ENCODE measurements around the gene OR2H1. TPM values are rescaled to one million over a fixed set of nuclear protein-coding genes. Genes with fewer than 3 reads are reported as not detected.

OR2H1 gene
- total RNA-seq, 1 donor from 2014 or later: not detected

DNA sequence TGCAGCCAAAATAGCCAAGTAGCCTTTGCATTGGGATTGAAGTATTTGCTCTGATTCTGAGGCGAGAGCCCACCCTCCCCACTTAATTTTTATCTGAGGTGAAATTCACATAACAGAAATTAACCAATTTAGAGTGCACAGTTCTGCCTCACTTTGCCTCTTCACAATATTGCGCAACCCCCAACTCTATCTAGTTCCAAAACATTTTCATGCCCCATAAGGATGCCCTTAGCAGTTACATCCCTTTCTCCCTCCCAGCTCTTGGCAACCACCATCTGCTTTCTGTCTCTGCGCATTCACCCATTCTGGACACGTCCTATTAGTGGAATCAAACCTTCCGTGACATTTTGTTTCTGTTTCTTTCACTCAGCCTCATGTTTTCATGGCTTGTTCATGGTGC, 21.8 kb downstream of the OR2H1 start:
- no peak for DNase-seq (ENCODE audit: low spot score)
- intact Hi-C loops (cut with DNase I): no loop called here

DNA sequence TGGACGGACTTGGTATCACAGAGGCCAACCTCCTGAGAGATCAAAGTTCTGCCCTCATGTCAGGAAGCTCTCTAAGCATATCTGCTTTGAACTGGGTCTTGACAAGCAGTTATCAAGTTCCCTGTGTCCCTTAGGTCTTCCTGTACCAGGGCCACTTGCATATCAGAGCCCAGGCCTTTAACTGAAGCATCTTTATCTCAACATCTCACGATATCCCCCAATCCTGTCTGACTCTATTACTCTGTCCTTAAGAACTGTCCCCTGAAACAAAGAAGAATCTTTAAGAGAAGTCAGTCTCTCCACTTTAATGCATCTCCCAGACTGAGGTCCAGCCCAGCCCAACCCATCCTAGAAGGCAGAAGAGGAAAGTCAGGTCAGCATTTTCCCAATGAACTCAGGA, 22.6 kb downstream of the OR2H1 start:
- intact Hi-C loops (cut with DNase I): no loop called here
- DNase-seq (ENCODE audit: low spot score): no peak

DNA sequence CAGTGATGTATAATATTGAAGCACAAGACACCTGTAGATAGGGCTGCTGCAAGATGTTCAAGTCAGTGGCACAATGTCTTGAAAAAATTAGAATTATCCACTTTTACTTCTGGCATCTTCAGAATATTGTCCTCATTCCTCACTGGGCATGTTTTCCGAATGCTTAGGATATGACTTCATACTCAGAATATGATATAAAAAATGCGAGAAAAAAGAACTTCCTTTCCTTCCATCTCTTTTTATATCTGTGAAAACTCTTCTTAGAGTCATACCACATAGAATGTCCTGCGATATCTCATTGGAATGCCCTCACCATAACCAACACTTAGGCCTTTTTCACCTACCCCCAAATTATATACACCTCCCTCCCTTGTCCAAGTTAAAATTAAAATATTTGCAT, 26.2 kb downstream of the OR2H1 start:
- intact Hi-C loops (cut with DNase I): no loop called here
- no peak for DNase-seq (ENCODE audit: low spot score)

DNA sequence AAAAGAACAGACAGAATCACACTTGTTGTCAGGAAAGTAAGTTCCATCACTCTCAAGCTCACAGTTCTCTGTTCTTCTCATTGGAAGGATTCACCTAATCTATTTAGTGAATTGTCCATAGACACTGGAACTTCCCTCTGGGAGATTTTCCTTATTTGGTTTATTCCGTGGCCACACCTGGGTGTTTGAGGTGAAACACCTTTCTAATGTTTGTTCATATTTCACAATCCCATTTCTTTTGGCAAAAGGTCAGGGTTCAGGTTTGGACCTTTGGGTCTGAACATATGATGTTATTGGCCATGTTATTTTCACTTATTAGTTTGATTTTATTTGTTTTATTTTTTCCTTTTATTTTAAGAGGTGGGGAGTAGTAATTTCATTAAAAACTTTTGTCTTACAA, 26.8 kb downstream of the OR2H1 start:
- no peak for DNase-seq (ENCODE audit: low spot score)
- intact Hi-C loops (cut with DNase I): no loop called here

DNA sequence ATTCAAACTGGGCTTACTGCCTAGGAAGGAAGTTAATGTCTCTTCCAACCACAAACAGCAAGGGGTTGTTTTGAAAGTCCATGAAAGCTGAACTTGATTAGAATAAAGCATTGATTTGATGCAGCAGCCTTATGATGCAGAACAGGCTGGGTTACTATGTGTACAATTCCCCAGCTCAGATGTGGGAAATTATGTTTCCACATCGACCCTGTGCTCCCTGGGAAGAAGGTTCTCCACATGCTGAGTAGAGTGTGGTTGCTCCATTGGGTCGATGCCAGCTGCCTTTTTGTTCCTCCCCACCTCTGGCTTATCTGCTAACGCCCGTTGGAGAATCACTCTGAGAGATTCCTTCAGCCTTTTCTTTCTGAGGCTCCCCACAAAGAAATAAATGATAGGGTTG, 29.6 kb downstream of the OR2H1 start:
- intact Hi-C loops (cut with DNase I): no loop called here
- DNase-seq (ENCODE audit: low spot score): no peak

DNA sequence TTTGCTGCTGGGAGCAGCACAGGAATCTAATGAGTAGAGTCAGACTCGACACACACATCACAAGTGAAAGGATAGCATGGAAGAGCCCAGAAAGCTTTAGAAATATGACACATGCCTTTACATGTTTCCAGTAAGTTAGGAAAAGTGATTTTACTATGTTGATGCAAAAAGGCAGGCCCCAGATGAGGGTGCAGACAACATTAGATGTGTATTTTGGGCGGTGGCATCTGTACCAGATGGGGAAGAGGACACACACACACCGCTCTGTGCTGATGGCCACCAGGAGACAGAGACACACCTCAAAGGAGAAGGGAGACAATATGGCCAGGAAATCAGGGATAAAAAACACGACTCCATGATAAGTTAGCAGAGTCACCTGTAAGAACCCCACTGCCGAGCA, 30.2 kb downstream of the OR2H1 start:
- DNase-seq (ENCODE audit: low spot score): no peak
- intact Hi-C loops (cut with DNase I): no loop called here

DNA sequence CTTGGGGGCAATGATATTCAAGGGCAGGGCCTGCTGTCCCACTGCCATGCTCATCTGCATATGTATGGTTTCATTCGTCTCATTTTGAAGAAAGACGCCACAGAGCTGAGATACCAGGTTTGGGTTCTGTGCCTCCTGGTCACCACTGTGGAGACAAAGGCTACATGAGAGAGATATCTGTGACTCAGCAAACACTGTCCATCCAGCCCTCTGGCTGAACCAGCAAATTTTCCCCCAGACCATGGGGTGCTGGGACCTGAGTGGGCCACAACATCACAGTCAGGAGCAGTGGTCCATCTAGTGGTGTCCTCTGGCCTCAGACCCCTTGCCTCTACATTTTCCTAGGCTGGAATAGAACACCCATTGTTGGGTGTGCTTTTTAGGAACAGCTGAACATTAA, 30.7 kb downstream of the OR2H1 start, which contains the start of gene MAS1L:
TSS of gene MAS1L (minus strand) at position 297 of the 400 bp plus-strand sequence. CDS start at position 243, 54 bp downstream.
- intact Hi-C loops (cut with DNase I): no loop called here
- no peak for DNase-seq (ENCODE audit: low spot score)

DNA sequence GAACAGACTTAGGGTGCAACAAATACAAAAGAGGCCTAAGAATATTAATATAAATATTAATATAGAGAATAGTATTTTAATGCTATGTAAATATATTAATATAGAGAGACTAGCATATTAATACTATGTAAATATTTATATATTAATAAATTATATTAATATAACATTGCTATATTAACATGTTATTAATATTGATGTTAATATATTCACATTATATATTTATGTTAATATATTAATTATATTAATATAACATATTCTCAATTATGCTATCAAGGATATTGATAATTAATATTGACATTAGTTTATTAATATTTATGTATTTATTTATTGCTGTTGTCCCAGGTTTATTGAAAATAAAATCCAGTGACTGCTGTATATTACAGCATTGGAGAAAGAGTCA, 31.9 kb downstream of the OR2H1 start:
- intact Hi-C loops (cut with DNase I): no loop called here
- no peak for DNase-seq (ENCODE audit: low spot score)

DNA sequence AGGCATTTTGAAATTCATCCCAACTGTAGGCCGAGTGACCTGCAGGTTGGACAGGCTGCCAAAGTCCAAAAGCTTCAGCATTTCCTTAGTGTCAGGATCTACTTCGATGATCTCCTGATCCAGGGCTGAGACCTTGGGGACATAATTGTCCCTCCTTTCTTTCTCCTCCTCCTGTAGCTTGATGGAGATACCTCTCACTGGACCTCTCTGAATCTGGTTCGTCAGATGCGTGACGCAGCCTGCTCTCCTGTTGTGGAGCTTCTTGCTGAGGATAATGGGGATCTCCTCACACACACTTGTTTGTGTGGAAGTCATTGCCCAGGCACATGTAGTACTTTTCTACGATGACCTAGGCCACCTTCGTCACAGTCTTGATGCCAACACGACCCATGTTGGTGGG, 32.3 kb downstream of the OR2H1 start:
- intact Hi-C loops (cut with DNase I): no loop called here
- DNase-seq (ENCODE audit: low spot score): no peak

DNA sequence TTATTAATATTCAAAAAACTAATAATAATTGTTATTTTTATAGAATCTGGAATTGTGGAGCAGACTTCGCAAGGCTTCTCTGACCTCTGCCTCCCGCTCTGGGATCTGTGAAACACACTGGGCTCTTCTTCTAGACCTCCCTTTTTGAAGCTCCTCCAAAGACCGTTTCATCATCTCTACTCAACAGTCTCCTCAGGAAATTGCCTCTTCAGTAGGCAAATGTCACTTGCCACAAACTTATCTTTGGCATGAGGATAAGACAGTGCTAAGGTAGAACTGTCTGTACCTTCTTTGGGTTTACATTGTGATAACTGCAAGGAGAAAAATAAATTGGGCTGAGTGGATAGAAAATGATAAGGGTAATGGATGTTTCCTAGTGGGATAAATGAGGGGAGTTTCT, 33.1 kb downstream of the OR2H1 start:
- intact Hi-C loops (cut with DNase I): no loop called here
- no peak for DNase-seq (ENCODE audit: low spot score)

DNA sequence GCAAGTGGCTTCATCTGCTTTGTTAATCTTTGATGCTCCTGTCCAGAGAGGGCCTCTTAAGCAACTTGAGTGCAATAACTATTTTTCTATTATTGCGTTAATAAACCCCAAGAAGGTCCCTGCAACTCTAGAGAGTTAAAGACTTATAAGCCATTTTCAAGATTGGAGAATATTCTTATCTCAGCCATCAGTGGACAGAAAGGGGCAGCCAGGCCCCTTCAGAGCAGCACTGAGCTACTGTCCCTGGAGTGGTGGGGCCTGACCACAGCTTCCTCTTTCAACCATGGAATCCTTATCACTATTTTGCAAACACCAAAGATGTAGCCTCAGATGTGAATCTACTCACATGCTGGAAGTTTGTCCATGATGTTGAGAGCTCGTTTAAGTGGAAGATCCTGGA, 33.6 kb downstream of the OR2H1 start:
- DNase-seq (ENCODE audit: low spot score): no peak
- intact Hi-C loops (cut with DNase I): no loop called here

DNA sequence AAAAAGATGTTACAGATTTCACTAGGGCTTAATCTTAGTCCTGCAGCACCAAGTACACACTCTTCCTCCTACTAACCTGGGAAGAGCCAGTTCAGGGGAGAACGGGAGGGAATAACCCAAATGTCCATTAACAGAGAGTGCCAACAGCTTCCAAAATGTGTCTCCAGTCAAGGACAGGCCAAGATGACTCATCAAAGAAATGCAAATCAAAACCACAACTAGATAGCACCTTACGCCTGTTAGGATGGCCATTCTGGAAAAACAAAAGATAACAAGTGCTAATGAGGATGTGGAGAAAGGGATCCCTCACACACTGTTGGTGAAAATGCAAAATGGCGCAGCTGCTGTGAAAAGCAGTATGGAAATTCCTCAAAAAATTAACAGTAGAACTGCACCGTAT, 34.6 kb downstream of the OR2H1 start:
- DNase-seq (ENCODE audit: low spot score): no peak
- intact Hi-C loops (cut with DNase I): no loop called here

DNA sequence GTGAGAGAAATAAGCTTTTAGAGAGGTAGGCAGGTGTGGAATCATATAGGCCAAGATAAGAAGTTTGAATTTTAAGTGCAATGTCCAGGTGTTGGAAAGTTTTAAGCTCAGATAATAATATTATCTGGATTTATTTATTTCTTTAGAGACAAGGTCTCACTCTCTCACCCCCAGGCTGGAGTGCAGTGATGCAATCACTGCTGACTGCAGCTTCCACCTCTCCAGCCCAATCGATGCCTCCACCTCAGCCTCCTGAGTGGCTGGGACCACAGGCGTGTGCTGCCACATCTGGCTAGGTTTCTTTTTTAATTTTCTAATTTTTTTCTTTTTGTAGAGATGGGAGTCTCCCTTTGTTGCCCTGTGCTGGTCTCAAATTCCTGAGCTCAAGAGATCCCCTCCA, 36.3 kb downstream of the OR2H1 start:
- intact Hi-C loops (cut with DNase I): no loop called here
- no peak for DNase-seq (ENCODE audit: low spot score)

DNA sequence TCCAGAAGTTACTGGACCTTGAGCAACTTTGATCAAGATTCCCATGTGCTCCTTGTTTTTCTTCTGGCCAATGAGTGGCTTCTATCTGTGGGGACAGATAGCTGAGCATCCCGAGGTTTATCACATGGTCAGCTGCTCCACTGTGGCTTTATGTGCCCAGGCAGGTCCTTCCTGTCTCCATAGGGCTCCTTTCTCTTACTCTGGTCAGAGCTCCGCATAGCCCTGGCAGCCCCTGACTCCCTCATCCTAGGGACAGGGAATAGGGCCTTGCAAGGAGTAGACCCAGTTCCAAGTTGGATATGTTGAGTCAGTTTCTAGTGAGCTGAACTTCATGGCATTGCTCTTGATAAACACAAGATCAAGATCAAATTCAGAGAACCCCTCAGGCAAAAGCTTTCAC, 37.2 kb downstream of the OR2H1 start:
- intact Hi-C loops (cut with DNase I): no loop called here

DNA sequence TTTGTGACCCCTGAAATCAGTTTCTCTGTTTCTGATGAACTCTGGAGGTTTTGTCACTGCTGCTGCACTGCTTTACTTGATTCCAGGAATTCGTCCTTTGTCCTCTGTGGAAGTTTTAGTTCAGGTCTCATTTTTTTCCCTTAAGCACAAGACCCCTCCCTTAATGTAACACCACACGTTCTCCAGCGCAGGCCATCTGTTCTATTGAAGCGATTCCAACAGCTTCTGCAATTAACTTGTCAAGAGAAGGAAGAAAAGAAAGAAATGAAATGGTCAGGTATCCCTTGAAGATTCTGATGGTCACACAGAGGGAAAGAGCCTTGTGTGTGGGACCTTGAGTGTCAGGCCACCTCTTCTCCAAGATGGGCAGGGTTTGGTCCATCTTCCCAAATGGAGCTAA, 38.6 kb downstream of the OR2H1 start:
- DNase-seq (ENCODE audit: low spot score): no peak
- intact Hi-C loops (cut with DNase I): no loop called here

More for the DNA sequence above, 37.2 kb downstream of the OR2H1 start:
- no peak for DNase-seq (ENCODE audit: low spot score)

DNA sequence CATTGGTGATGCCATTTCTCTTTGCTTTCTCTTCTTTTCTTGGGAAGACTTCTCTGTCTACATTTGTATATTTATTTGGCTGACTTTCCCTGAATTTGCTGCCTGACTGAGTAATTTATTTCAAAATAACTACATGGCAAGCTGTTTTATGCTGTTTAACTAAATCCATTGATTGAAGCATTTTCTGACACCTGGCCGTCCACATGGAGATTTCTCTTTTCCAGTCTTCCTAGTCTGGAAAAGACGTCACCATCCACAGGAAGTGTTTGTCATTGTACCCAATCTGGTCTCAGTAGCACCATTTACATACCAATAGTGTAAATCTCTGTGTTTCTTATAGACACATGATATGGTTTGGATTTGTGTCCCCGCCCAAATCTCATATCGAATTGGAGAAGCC, 40.0 kb downstream of the OR2H1 start:
- no peak for DNase-seq (ENCODE audit: low spot score)
- intact Hi-C loops (cut with DNase I): no loop called here

DNA sequence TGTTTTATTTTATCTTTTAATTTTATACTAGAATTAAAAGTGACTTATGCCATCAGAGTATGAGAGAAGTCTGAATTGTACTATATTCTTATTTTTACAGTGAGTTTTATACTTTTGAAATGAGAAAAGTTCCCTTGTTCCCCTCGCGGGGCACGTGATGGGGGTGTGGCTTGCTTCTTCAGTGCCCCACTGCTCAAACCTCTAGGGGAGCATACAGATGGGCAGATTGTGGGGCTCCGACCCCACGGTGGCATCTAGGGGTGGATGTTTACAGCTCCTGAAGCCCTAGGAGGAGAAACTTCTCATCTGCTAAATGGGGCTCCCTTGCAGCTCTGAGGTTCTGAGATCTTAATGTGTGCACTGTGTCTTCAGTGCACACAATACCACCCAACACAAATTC, 42.7 kb downstream of the OR2H1 start:
- intact Hi-C loops (cut with DNase I): no loop called here
- no peak for DNase-seq (ENCODE audit: low spot score)

DNA sequence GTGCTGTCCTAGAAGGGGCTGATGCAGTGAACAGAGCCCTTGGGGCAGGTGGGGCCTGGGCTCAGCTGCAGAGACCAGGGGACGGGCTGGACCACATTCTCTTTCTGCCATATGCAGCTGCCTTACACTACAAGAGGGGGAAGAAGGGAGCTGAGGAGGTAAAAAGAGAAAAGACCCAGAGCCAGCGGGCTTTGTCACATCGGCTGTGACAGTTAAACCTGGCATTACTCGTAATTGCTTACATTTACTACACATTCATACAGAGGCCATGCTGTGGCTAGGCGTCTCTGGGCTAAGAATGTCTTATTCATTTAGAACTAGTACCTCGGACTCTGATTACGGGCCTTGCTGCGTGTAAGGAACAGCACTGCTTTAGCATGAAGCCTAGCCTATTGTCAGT, 43.6 kb downstream of the OR2H1 start:
- intact Hi-C loops (cut with DNase I): no loop called here
- DNase-seq (ENCODE audit: low spot score): no peak

DNA sequence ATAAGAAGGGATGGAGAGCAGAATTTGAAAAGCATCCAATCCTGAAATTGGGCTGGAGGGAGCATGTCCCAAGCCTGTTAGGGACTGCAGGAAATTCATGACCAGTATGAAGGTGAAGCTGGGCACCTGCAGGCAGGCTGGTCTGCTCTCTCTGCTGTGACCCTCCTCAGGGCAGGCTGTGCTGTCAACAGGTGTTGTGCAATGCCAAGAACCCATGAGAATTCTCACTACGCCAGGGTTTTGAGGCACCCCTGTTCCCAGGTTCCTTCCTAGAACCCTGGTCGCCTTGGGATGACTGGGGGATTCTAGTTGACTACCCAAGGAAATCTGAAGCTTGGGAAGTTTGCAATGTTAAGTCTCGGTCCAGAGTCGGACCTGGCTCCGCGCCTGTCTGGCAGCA, 44.2 kb downstream of the OR2H1 start:
- intact Hi-C loops (cut with DNase I): no loop called here
- no peak for DNase-seq (ENCODE audit: low spot score)

DNA sequence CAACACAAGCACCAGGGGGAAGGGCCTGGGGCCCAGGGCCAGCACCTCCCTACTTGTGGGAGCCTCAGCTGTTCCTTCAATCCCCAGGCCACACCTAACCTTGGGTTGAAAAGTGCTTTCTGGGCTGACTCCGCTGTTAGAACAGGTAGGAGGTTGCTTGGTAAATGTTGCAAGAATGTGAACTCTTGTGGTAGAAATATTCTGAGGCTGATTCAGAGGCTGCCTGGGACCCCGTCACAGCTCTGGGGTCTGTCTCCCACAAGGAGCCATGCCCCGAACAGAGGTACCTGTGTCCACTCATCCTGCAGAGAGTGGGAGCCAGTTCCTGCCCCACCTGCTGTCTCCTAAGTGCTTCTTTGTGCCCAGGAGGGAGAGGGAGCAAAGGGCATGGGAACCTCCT, 45.2 kb downstream of the OR2H1 start:
- no peak for DNase-seq (ENCODE audit: low spot score)
- intact Hi-C loops (cut with DNase I): no loop called here

DNA sequence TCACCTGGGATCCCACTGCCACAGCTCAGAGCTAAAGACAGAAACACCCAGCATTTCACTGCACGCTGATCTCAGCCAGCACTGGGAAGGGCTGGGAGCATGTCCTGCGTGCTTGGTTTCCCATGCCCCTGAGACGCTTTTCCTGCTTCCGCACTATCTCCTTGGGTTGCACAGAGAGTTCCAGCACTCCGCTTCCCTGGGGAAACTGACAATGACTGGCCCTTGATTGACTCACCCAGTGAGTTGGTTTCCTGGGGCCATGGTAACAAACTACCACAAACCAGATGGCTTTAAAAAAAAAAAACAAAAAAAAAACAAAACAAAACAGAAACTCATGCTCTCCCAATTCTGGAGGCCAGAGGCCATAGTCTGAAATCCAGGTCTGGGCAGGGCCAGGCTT, 45.6 kb downstream of the OR2H1 start:
- intact Hi-C loops (cut with DNase I): no loop called here
- DNase-seq (ENCODE audit: low spot score): no peak

DNA sequence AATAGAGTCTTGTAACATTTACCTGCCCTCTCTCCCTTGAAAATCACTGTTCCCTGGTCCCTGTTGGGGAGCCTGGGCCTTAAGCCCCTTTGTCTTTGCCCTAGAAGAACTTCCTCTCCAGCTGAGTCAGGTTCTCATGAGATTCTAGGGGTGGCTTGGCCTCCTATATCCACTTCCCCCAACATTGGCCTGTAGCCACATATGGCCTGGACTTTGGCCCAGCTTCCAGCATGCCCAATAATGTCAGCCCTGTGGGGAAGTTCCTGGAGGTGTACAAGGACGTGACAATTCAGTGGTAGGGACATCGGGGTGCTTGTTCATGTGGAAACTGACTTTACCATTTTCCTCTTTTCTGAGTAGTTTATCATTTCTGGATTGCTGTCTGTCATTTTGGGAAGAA, 48.0 kb downstream of the OR2H1 start:
- intact Hi-C loops (cut with DNase I): no loop called here

DNA sequence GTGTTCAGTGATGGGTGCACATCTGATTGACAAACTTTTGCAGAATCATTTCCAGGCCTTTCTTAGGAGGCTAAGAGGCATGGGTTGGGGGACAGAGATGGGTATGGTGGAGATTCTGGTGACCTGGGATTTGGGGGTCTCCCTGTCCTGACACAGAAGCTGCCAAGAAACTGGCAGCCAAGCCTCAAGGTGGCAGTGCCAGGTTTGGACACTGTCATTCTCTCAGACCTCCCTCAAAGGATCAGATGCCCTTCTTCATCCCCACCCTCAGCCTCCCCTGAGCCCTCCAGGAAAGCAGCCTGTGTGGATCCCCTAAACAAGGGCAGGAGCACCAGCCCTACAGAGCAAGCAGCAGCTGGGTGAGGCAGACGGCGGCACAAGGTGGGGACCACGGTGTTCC, 48.9 kb downstream of the OR2H1 start:
- intact Hi-C loops (cut with DNase I): no loop called here
- no peak for DNase-seq (ENCODE audit: low spot score)

More for the DNA sequence above, 48.0 kb downstream of the OR2H1 start:
- no peak for DNase-seq (ENCODE audit: low spot score)
